Ovary (tissue), 9 donors: ENCODE data around the gene UTP15. TPM values are rescaled to one million over a fixed set of nuclear protein-coding genes. Genes with fewer than 3 reads are reported as not detected.

Experiments
- DNase-seq, 5 donors: peaks; one replicate each; pipeline ENCODE4 v3.0.0-alpha.2; 2019 to 2020
- H3K27ac ChIP-seq, 2 donors: fragments of 200-600 bp; one replicate each; pipeline versions ENCODE4 v1.5.1 to v1.8.0; 2019 to 2022
- H3K27me3 ChIP-seq: fragments of 200-600 bp; one replicate; pipeline ENCODE4 v1.8.0; 2022
- H3K36me3 ChIP-seq: fragments of 200-600 bp; sonication (generic); one replicate; pipeline ENCODE4 v1.5.1; 2019
- H3K4me1 ChIP-seq: one replicate; pipeline ENCODE4 v1.8.1; 2013; ENCODE audit warnings: mild to moderate bottlenecking, moderate library complexity; ENCODE audit not compliant: insufficient read depth
- H3K4me3 ChIP-seq: fragments of 200-600 bp; sonication (generic); one replicate; pipeline ENCODE4 v1.5.1; 2017
- H3K9me3 ChIP-seq, 2 donors: fragments of 200-600 bp in 1 of 2; sonication (generic) in 1 of 2; one replicate each; pipeline versions ENCODE4 v1.5.1 to v1.8.1; 2013 to 2019; ENCODE audit warnings: mild to moderate bottlenecking in 1 of 2, moderate library complexity in 1 of 2
- CTCF ChIP-seq, 3 donors: fragments of 450-650 bp in 2 of 3; fragments of 200-600 bp in 1 of 3; IDR thresholded peaks; one replicate each; pipeline versions ENCODE4 v1.5.1 to v1.8.0; 2016 to 2022; ENCODE audit warnings: antibody characterized with exemption in 3 of 3, mild to moderate bottlenecking in 1 of 3
- EP300 ChIP-seq: sonication (generic); formaldehyde crosslinking; IDR thresholded peaks from one replicate; pipeline ENCODE4 v1.6.1; 2017; ENCODE audit warnings: antibody characterized with exemption
- POLR2A ChIP-seq: fragments of 450-650 bp; IDR thresholded peaks from one replicate; pipeline ENCODE4 v1.6.1; 2017; ENCODE audit warnings: antibody characterized with exemption, mild to moderate bottlenecking, moderate library complexity
- WGBS, 3 donors: extraction: QIAGEN DNeasy Blood & Tissue Kit in 1 of 3; methylation state at CpG; one replicate each; pipeline versions ENCODE4 v1.1.5 to v1.1.7; 2013 to 2017; 5-methylcytosine and 5-hydroxymethylcytosine counted together
- intact Hi-C, 4 donors: fragments of 100-400 bp; cut with DNase I; formaldehyde crosslinking; loops; one replicate each; pipeline versions ENCODE4 v1.11.0 to v1.15.1; 2022 to 2023
- polyA plus RNA-seq, 2 donors: library from polyadenylated mRNA; stranded (reverse); fragments of 200-250 nt in 1 of 2; fragments of 350-450 nt in 1 of 2; fragmentation: Illumina TruSeq in 1 of 2; extraction: RNeasy Lipid Tissue Mini Kit (QIAGEN cat#74804) in 1 of 2; gene quantifications; one replicate each; pipeline ENCODE4 v1.2.3, GENCODE V29; 2013 to 2014
- total RNA-seq, 7 donors: library from RNA; depleted of rRNA in 2 of 7; stranded (reverse); fragments of >200 nt in 2 of 7; fragmentation: NEBNext Ultra II Directional in 3 of 7; extraction: Animal tissue kit (Norgen Biotek cat#: 25700) in 3 of 7; gene quantifications; one replicate each; pipeline versions ENCODE4 v1.1.0 to v1.2.4, GENCODE V29; 2016 to 2023
- donor health status: DM: no; HTN: no; CAD: no; lungs with moderate emphysema.
- donor health status: DM: no; HTN: no; CAD: no.
- donor health status: Bipolar disorder and iron deficiency.
- donor health status: DM: yes; HTN: yes; CAD: no.
- donor health status: DM: no; HTN: no; CAD: no.
- donor health status: DM: yes; HTN: yes; CAD: no.

The UTP15 gene
- total and polyA plus RNA-seq, 9 donors: 3.5 to 28.0 (median 13.4) TPM

GRCh38 chr5:73591102-73591695 is 25.7 kb downstream of the UTP15 start:
- intact Hi-C loops: loop anchor here in 3 of 4 donors (2.0 to 5.0 kb wide), 2 partner anchors 201 to 204 kb away; no protein-coding TSS in a partner anchor
- DNase-seq: peak in 2 of 5 donors; percentile 27 to 60
- H3K4me3 ChIP-seq: no peak overlapping the region
- no peaks in the 10 kb centered on the region for H3K36me3 ChIP-seq
- H3K27ac ChIP-seq: no peak overlapping the region
- peaks cover 3% of the 10 kb centered on the region for H3K4me1 ChIP-seq
- no peaks in the 10 kb centered on the region for H3K27me3 ChIP-seq
- no peaks in the 10 kb centered on the region for H3K9me3 ChIP-seq
- 59 to 68% (median 61%) methylated on average over 4 of the region's 4 CpGs for WGBS, 3 donors
- no peak for TF ChIP-seq POLR2A
- peak; percentile 91 to 95 (median 95) for TF ChIP-seq CTCF (IDR thresholded peaks at IDR 0.05)

- H3K27ac ChIP-seq: no peak overlapping the region
- H3K36me3 ChIP-seq: no peaks in the 10 kb centered on the region
- no peak overlapping the region for H3K4me3 ChIP-seq
- no peaks in the 10 kb centered on the region for H3K9me3 ChIP-seq
- no peak for DNase-seq
- peaks cover 3% of the 10 kb centered on the region for H3K4me1 ChIP-seq
- TF ChIP-seq EP300 (no peak), POLR2A (no peak), CTCF (IDR thresholded peaks at IDR 0.05) (no peak)
- no peaks in the 10 kb centered on the region for H3K27me3 ChIP-seq
- WGBS, 3 donors: 57 to 70% (median 70%) methylated on average over 4 of the region's 4 CpGs
- intact Hi-C loops: loop anchor here in 3 of 4 donors (2.0 to 5.0 kb wide), 2 partner anchors 200 to 203 kb away; no protein-coding TSS in a partner anchor
These were observed 26.4 kb downstream of the UTP15 start for GRCh38 chr5:73591698-73592501.

- H3K4me1 ChIP-seq: peaks cover 3% of the 10 kb centered on the region
- H3K27me3 ChIP-seq: no peaks in the 10 kb centered on the region
- DNase-seq: no peak
- WGBS, 3 donors: 61 to 71% (median 67%) methylated on average over 1 of the region's 1 CpG
- intact Hi-C loops: loop anchor here in 2 of 4 donors (5.0 kb wide), 1 partner anchor 200 kb away; no protein-coding TSS in a partner anchor
- H3K27ac ChIP-seq: no peak overlapping the region
- H3K9me3 ChIP-seq: no peaks in the 10 kb centered on the region
- no peak overlapping the region for H3K4me3 ChIP-seq
- no peaks in the 10 kb centered on the region for H3K36me3 ChIP-seq
- TF ChIP-seq CTCF (IDR thresholded peaks at IDR 0.05): no peak
- no peak for TF ChIP-seq EP300
- TF ChIP-seq POLR2A: no peak
These were observed 27.0 kb downstream of the UTP15 start for GRCh38 chr5:73592551-73592950.

- no peak for DNase-seq
- H3K27me3 ChIP-seq: no peaks in the 10 kb centered on the region
- H3K4me3 ChIP-seq: no peak overlapping the region
- intact Hi-C loops: loop anchor here in 1 of 4 donors (5.0 kb wide), 1 partner anchor 185 kb away; no protein-coding TSS in a partner anchor
- no peak for TF ChIP-seq CTCF (IDR thresholded peaks at IDR 0.05)
- TF ChIP-seq POLR2A: no peak
- no peak for TF ChIP-seq EP300
- no peaks in the 10 kb centered on the region for H3K4me1 ChIP-seq
- H3K27ac ChIP-seq: no peak overlapping the region
- no peaks in the 10 kb centered on the region for H3K9me3 ChIP-seq
- H3K36me3 ChIP-seq: no peaks in the 10 kb centered on the region
These were observed 31.3 kb downstream of the UTP15 start for GRCh38 chr5:73596705-73597328.
